ENCODE results near the gene KCNJ14. TPM values are rescaled to one million over a fixed set of nuclear protein-coding genes. Genes with fewer than 3 reads are reported as not detected.

Gene KCNJ14
- total RNA-seq, 2 donors from 2014 or later, result 2.1 to 4.6 TPM

DNA sequence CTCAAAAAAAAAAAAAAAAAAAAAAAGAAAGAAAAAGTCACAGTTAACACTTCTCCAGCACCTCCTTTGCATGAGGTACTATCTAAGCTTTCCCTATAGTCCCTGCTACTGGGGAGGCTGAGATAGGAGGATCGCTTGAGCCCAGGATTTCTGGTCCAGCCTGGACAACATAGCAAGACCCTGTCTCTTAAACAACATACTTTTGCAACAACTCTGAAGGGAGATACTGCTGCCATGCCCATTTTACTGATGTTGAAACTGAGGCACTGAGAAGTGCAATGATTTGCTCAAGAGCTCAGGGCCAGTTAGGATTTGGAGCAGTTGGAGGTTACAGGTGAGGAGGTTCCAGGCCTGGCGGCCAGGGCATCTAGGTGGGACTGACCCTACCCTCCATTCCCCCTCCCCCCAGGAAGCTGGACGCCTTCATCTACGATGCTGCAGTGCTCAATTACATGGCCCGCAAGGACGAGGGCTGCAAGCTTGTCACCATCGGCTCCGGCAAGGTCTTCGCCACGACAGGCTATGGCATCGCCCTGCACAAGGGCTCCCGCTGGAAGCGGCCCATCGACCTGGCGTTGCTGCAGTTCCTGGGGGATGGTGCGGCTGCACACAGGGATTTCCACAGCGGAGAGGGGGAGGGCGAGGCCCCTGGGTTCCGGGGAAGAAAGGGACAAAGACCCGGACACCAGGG is 13.9 kb upstream of the KCNJ14 start:
- Mint-ChIP-seq H3K4me1 (ENCODE audit: low read depth in 2 of 2) (peaks cover 13 to 22% of the 10 kb centered on the region in 2 donors), H3K27ac (no peak overlapping the region), H3K27me3 (peaks cover 20 to 23% of the 10 kb centered on the region in 2 donors), H3K4me3 (peak overlapping the region; percentile 30), H3K9me3 (no peaks in the 10 kb centered on the region), H3K36me3 (no peaks in the 10 kb centered on the region)
- ATAC-seq (no peak), DNase-seq (ENCODE audit: low spot score) (no peak)

- Mint-ChIP-seq H3K4me3 (peak overlapping the region; percentile 30), H3K4me1 (ENCODE audit: low read depth in 2 of 2) (peaks cover 13 to 23% of the 10 kb centered on the region in 2 donors), H3K27me3 (peaks cover 20 to 22% of the 10 kb centered on the region in 2 donors), H3K9me3 (no peaks in the 10 kb centered on the region), H3K27ac (no peak overlapping the region), H3K36me3 (peaks cover under 1% of the 10 kb centered on the region)
- no peak for ATAC-seq
- no peak for DNase-seq (ENCODE audit: low spot score)
Measured at GRCh38 chr19:48442116-48443035, 13.0 kb upstream of the KCNJ14 start.

- no peak overlapping the region for H3K27ac Mint-ChIP-seq
- H3K9me3 Mint-ChIP-seq, result no peaks in the 10 kb centered on the region
- DNase-seq (ENCODE audit: low spot score) (no peak), ATAC-seq (no peak)
- H3K27me3 Mint-ChIP-seq, result peaks cover 18 to 20% of the 10 kb centered on the region in 2 donors
- peaks cover 15 to 25% of the 10 kb centered on the region in 2 donors for H3K4me1 Mint-ChIP-seq (ENCODE audit: low read depth in 2 of 2)
- peaks cover 8% of the 10 kb centered on the region for H3K36me3 Mint-ChIP-seq
- H3K4me3 Mint-ChIP-seq, result no peak overlapping the region
Measured at GRCh38 chr19:48443256-48443655, 12.1 kb upstream of the KCNJ14 start.

DNA sequence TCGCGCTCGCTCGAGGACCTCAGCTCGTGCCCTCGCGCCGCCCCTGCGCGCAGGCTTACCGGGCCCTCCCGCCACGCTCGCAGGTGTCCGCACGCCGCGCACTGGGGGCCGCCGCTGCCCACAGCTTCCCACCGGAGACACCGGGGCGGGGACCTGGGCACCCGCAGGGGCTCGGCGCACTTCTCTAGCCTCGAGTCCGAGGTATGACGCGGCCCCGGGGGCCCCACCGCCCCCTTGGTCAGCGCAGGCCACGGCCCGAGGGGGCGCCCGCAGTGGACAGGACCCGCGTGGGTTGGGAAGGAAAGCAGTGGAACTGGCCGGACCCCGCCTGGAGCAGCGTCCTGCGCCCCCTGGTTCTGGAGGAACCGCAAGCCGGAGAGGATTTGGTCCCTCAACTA is 11.6 kb upstream of the KCNJ14 start:
- H3K27me3 Mint-ChIP-seq, result peaks cover 18 to 20% of the 10 kb centered on the region in 2 donors

GRCh38 chr19:48444129-48444935 is 11.0 kb upstream of the KCNJ14 start:
- Mint-ChIP-seq H3K27ac (peak overlapping the region; percentile 86 to 98), H3K4me1 (ENCODE audit: low read depth in 2 of 2) (peaks cover 21 to 31% of the 10 kb centered on the region in 2 donors), H3K4me3 (peak overlapping the region; percentile 93), H3K27me3 (peaks cover 18 to 20% of the 10 kb centered on the region in 2 donors), H3K36me3 (peaks cover 16% of the 10 kb centered on the region), H3K9me3 (no peaks in the 10 kb centered on the region)
- DNase-seq (ENCODE audit: low spot score) (no peak), ATAC-seq (no peak)

More for the DNA sequence above, 11.6 kb upstream of the KCNJ14 start:
- DNase-seq (ENCODE audit: low spot score) (no peak), ATAC-seq (no peak)
- peaks cover 20 to 29% of the 10 kb centered on the region in 2 donors for H3K4me1 Mint-ChIP-seq (ENCODE audit: low read depth in 2 of 2)
- no peak overlapping the region for H3K27ac Mint-ChIP-seq
- peaks cover 13% of the 10 kb centered on the region for H3K36me3 Mint-ChIP-seq
- H3K9me3 Mint-ChIP-seq, result no peaks in the 10 kb centered on the region
- no peak overlapping the region for H3K4me3 Mint-ChIP-seq

DNA sequence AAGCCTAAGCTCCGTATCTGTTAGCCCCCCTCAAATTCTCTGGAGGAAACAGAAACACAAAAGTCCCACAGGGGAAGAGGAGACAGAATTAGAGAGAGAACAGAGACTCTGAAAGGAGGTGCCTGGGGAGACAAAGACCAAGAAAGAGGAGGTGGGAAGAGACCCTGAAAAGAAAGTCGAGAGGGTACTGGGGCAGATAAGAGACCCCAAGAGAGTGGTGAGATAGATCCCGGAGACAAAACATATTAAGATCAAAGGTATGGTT is 10.5 kb upstream of the KCNJ14 start:
- Mint-ChIP-seq H3K4me1 (ENCODE audit: low read depth in 2 of 2) (peaks cover 21 to 31% of the 10 kb centered on the region in 2 donors), H3K36me3 (peaks cover 16% of the 10 kb centered on the region), H3K27ac (peak overlapping the region; percentile 86 to 98)

DNA sequence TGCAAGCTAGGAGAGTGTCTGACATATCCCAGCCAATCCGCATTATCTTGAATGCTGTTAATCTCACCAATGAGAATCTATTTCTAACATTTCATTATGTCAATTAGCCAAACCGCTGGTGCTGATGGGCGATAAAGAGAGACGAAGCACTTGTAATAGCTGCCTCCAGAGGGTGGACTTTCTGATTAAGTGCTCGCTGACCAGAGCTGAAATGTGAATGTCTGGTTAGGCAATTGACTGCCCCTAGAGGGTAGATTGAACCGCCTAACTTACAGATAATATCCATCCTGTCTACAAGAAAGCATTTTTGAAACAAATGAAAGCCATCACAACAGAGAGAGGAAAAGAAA is 10.1 kb upstream of the KCNJ14 start:
- H3K4me1 Mint-ChIP-seq (ENCODE audit: low read depth in 2 of 2), result peaks cover 21 to 31% of the 10 kb centered on the region in 2 donors
- DNase-seq (ENCODE audit: low spot score) (no peak), ATAC-seq (peak; percentile 34 to 37)
- H3K4me3 Mint-ChIP-seq, result peak overlapping the region; percentile 93
- no peaks in the 10 kb centered on the region for H3K9me3 Mint-ChIP-seq
- peak overlapping the region; percentile 86 to 98 for H3K27ac Mint-ChIP-seq
- peaks cover 16% of the 10 kb centered on the region for H3K36me3 Mint-ChIP-seq
- H3K27me3 Mint-ChIP-seq, result peaks cover 18 to 20% of the 10 kb centered on the region in 2 donors

More for the DNA sequence above, 10.5 kb upstream of the KCNJ14 start:
- DNase-seq (ENCODE audit: low spot score) (no peak), ATAC-seq (no peak)
- Mint-ChIP-seq H3K4me3 (peak overlapping the region; percentile 93), H3K27me3 (peaks cover 18 to 20% of the 10 kb centered on the region in 2 donors), H3K9me3 (no peaks in the 10 kb centered on the region)

DNA sequence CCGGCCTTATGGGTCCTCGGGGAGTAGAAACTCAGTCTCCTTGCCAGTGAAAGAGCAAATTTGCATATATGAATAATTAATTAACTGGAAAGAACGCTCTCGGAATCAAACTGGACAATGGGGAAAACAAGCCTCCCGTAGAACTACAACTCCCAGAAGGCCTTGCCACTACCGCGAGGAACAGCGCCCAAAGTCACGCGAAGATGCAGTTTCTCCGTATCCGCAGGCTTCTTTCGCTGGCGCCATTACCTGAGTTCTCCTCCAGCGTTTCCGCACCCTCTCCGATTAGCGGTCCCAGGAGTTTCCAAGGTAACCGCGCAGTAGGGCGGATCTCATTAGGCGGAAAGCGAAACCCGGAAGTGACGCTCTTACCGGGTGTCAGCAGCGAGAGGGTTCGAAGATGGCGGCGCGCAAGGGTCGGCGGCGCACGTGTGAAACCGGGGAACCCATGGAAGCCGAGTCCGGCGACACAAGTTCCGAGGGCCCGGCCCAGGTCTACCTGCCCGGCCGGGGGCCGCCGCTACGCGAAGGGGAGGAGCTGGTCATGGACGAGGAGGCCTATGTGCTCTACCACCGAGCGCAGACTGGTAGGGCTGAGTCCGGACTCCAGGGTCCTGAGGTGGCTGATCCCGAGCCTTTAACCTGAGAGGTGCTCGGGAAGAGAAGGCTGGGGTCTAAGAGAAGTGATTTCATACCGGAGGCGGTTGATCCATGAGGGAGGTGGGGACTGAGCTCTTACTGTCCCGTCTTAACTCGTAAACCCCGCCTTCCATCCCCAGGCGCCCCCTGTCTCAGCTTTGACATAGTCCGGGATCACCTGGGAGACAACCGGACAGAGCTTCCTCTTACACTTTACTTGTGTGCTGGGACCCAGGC is 9.5 kb upstream of the KCNJ14 start, which contains the start of gene GRWD1:
GRWD1 (plus strand) TSS at position 378 of the 876 bp plus-strand sequence; CDS start at position 401, 23 bp downstream.
- DNase-seq (ENCODE audit: low spot score), result peak; percentile 91
- peaks cover 16% of the 10 kb centered on the region for H3K36me3 Mint-ChIP-seq
- H3K9me3 Mint-ChIP-seq, result no peaks in the 10 kb centered on the region
- peak within 1 kb of the TSS; percentile 93 for H3K4me3 Mint-ChIP-seq
- H3K4me1 Mint-ChIP-seq (ENCODE audit: low read depth in 2 of 2), result peaks cover 21 to 31% of the 10 kb centered on the region in 2 donors
- H3K27me3 Mint-ChIP-seq, result peaks cover 18 to 20% of the 10 kb centered on the region in 2 donors
- peak within 1 kb of the TSS; percentile 86 to 98 for H3K27ac Mint-ChIP-seq
- ATAC-seq, result peak; percentile 95

DNA sequence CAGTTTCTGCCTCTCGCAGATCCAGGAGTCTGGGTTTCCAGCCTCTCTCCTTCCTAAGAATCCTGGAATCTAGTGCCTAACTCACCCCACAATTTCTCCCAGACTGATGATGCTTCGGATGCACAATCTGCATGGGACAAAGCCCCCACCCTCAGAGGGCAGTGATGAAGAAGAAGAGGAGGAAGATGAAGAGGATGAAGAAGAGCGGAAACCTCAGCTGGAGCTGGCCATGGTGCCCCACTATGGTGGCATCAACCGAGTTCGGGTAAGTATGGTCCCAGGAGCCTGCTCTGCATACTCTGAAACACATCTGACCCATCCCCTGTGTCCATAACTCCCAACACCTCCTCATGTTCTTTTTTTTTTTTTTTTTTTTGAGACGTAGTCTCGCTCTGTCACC is 8.8 kb upstream of the KCNJ14 start:
- Mint-ChIP-seq H3K4me1 (ENCODE audit: low read depth in 2 of 2) (peaks cover 21 to 31% of the 10 kb centered on the region in 2 donors), H3K9me3 (no peaks in the 10 kb centered on the region), H3K4me3 (peak overlapping the region; percentile 93), H3K36me3 (peaks cover 16% of the 10 kb centered on the region), H3K27ac (peak overlapping the region; percentile 86 to 98), H3K27me3 (peaks cover 15 to 18% of the 10 kb centered on the region in 2 donors)
- DNase-seq (ENCODE audit: low spot score) (no peak), ATAC-seq (no peak)

DNA sequence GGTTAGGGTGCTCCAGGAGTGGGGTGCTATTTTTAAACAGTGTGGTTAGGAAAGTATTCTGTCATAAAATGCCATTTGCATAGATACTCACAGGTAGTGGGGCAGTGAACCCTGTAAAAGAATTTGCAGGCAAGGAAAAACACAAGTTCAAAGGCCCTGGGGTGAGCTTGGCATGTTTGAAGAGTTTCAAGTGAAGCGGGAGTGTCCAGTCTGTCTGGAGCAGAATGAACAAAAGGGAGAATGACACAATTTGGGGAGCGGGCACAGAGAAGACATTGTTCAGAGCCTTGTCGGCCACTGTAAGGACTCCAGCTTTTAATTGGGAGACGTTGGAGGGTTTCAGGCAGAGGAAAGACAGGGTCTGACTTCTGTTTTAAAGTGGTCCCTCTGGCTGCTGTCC is 6.8 kb upstream of the KCNJ14 start:
- no peaks in the 10 kb centered on the region for H3K9me3 Mint-ChIP-seq
- peaks cover 7 to 10% of the 10 kb centered on the region in 2 donors for H3K27me3 Mint-ChIP-seq
- H3K4me1 Mint-ChIP-seq (ENCODE audit: low read depth in 2 of 2), result peaks cover 21 to 31% of the 10 kb centered on the region in 2 donors
- no peak for ATAC-seq
- H3K4me3 Mint-ChIP-seq, result no peak overlapping the region
- no peak for DNase-seq (ENCODE audit: low spot score)
- H3K27ac Mint-ChIP-seq, result no peak overlapping the region
- peaks cover 16% of the 10 kb centered on the region for H3K36me3 Mint-ChIP-seq

DNA sequence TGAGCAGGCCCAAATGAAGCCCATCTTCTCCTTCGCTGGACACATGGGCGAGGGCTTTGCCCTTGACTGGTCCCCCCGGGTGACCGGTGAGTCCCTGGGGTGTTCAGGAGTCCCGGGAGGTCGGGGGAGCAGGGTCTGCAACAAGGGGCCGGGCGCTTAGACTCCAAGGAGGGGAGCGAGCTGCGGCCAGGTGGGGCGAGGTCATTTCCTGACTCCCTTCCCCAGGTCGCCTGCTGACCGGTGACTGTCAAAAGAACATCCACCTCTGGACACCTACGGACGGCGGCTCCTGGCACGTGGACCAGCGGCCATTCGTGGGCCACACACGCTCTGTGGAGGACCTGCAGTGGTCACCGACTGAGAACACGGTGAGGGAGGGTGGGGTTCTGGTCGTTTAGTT is 4.9 kb upstream of the KCNJ14 start:
- no peaks in the 10 kb centered on the region for H3K27me3 Mint-ChIP-seq
- no peak overlapping the region for H3K27ac Mint-ChIP-seq
- ATAC-seq (no peak), DNase-seq (ENCODE audit: low spot score) (peak; percentile 54)
- peaks cover 23% of the 10 kb centered on the region for H3K36me3 Mint-ChIP-seq
- H3K4me1 Mint-ChIP-seq (ENCODE audit: low read depth in 2 of 2), result peaks cover 16 to 25% of the 10 kb centered on the region in 2 donors
- no peaks in the 10 kb centered on the region for H3K9me3 Mint-ChIP-seq
- H3K4me3 Mint-ChIP-seq, result no peak overlapping the region

- Mint-ChIP-seq H3K9me3 (no peaks in the 10 kb centered on the region), H3K4me3 (no peak overlapping the region), H3K27ac (no peak overlapping the region), H3K27me3 (no peaks in the 10 kb centered on the region), H3K36me3 (peaks cover 23% of the 10 kb centered on the region), H3K4me1 (ENCODE audit: low read depth in 2 of 2) (peaks cover 16 to 20% of the 10 kb centered on the region in 2 donors)
- no peak for ATAC-seq
- peak; percentile 2 for DNase-seq (ENCODE audit: low spot score)
Measured at GRCh38 chr19:48450863-48451262, 4.5 kb upstream of the KCNJ14 start.

DNA sequence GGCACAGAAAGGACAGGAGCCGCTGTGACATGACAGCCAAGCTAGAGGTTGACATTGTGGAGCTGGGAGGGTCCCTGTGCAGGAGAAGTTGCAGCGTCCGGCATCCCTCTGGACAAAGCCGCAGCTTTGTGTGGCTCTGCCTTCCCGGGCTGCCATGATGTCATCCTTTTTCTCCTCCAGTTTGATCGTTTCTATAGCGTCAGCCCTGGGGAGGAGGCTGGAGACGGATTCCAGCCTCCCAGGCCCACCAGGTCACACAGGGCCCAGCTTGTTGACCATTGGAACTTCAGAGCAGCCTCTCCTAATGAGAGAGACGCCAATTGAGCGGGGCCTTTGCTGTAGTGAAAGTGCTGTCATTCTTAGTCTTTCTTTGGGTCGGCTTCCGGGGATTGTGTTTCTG is 3.8 kb upstream of the KCNJ14 start:
- H3K9me3 Mint-ChIP-seq, result no peaks in the 10 kb centered on the region
- no peaks in the 10 kb centered on the region for H3K27me3 Mint-ChIP-seq
- no peak overlapping the region for H3K27ac Mint-ChIP-seq
- ATAC-seq (no peak), DNase-seq (ENCODE audit: low spot score) (no peak)
- H3K4me3 Mint-ChIP-seq, result no peak overlapping the region
- H3K36me3 Mint-ChIP-seq, result peaks cover 23% of the 10 kb centered on the region
- H3K4me1 Mint-ChIP-seq (ENCODE audit: low read depth in 2 of 2), result peaks cover 15 to 16% of the 10 kb centered on the region in 2 donors
